Psoas muscle (tissue), 8 donors: Measurements from ENCODE around the gene ASAH2. TPM values are rescaled to one million over a fixed set of nuclear protein-coding genes. Genes with fewer than 3 reads are reported as not detected.

Experiments used
- ATAC-seq, 4 donors: fragments of 200-7000 bp; cut with Tn5 transposase; one replicate each; pipeline ENCODE4 v1.9.1; 2020; ENCODE audit warnings: moderate library complexity in 3 of 4, mild to moderate bottlenecking in 2 of 4
- DNase-seq, 2 donors: peaks; one replicate each; pipeline ENCODE4 v3.0.0-alpha.2; 2020
- H3K27ac ChIP-seq: fragments of 200-600 bp; one replicate; pipeline ENCODE4 v1.8.0; 2022
- H3K27me3 ChIP-seq, 3 donors: fragments of 200-600 bp in 1 of 3; one replicate each; pipeline versions ENCODE4 v1.6.1 to v1.8.0; 2013 to 2022; ENCODE audit warnings: low read length in 2 of 3, mild to moderate bottlenecking in 2 of 3, moderate library complexity in 1 of 3; ENCODE audit not compliant: insufficient read depth in 3 of 3
- H3K36me3 ChIP-seq, 2 donors: fragments of 200-600 bp in 1 of 2; one replicate each; pipeline versions ENCODE4 v1.6.1 to v1.8.0; 2013 to 2022; ENCODE audit warnings: low read depth in 1 of 2, mild to moderate bottlenecking in 1 of 2, moderate library complexity in 1 of 2; ENCODE audit not compliant: insufficient read depth in 1 of 2
- H3K4me1 ChIP-seq: fragments of 200-600 bp; one replicate; pipeline ENCODE4 v1.8.0; 2022
- H3K4me3 ChIP-seq: fragments of 200-600 bp; one replicate; pipeline ENCODE4 v1.8.0; 2022; ENCODE audit warnings: mild to moderate bottlenecking
- H3K9me3 ChIP-seq: fragments of 200-600 bp; one replicate; pipeline ENCODE4 v1.8.0; 2022
- WGBS, 3 donors: extraction: QIAGEN DNeasy Blood & Tissue Kit; methylation state at CpG; one replicate each; pipeline versions ENCODE4 v1.1.6 to v1.1.7; 2013; 5-methylcytosine and 5-hydroxymethylcytosine counted together
- intact Hi-C, 2 donors: fragments of 100-400 bp; cut with DNase I; formaldehyde crosslinking; loops; one replicate each; pipeline versions ENCODE4 v1.11.0 to v1.14.2; 2022
- polyA plus RNA-seq, 3 donors: library from polyadenylated mRNA; stranded (reverse); fragments of 200-250 nt; gene quantifications; one replicate each; pipeline ENCODE4 v1.2.3, GENCODE V29; 2013
- total RNA-seq, 4 donors: library from RNA; stranded (reverse); fragmentation: NEBNext Ultra II Directional in 2 of 4; extraction: Animal tissue kit (Norgen Biotek cat#: 25700) in 2 of 4; gene quantifications; one replicate each; pipeline versions ENCODE4 v1.2.1 to v1.2.4, GENCODE V29; 2021 to 2023
- TF ChIP-seq, protein P1 (sequence below): fragments of 200-600 bp; IDR thresholded peaks from one replicate; pipeline ENCODE4 v1.8.0; 2022; ENCODE audit warnings: antibody characterized with exemption
- donor health status: healthy with polysubstance abuse.
- donor health status: DM: no; HTN: no; CAD: no; lungs with moderate emphysema.
- donor health status: Bipolar disorder and iron deficiency.
- donor health status: healthy.
- donor health status: DM: yes; HTN: yes; CAD: no.
- donor health status: DM: no; HTN: no; CAD: no.
- donor health status: DM: no; HTN: no; CAD: no.
- donor health status: DM: yes; HTN: yes; CAD: no.

Gene ASAH2
- total and polyA plus RNA-seq, 7 donors, result 0.08 to 3.6 (median 0.27) TPM

DNA sequence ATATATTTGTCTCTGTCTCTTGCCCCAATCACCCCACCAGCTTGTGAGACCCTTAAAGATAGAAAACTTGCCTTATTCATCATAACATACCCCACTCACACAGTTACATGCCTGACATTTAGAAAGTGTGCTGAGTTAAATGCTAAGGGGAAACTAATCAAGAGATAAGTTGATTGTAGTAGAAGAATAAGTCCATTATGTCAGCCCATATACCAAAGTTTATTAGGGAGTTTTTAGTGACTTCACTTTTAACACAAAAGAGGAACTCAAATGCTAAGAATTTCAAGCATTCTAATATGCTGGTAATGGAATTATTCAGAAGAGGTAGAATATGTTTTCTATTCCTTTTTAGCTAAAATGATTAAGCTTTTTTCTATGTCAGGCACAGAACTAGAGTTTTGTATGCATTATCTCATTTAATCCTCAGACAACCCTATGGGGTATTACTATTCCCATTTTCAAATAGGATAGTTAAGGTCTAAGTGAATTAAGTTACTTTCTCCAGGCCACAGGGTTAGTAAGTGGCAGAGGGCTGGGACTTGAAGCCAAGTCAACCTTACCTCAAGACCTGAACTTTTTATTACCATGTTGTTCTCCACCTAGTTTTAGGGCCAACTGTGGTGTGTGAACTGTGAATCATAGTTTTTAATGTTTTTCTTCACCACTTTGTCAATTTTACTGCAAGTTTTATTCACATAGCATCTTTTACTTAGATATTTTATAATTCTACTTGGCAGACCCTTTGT is 19.6 kb downstream of the ASAH2 start:
- H3K27ac ChIP-seq, result no peak overlapping the region
- peaks cover 0 to 6% (median 0%) of the 10 kb centered on the region in 3 donors for H3K27me3 ChIP-seq
- intact Hi-C loops, result no loop called here
- DNase-seq, result no peak
- TF ChIP-seq, protein P1, sequence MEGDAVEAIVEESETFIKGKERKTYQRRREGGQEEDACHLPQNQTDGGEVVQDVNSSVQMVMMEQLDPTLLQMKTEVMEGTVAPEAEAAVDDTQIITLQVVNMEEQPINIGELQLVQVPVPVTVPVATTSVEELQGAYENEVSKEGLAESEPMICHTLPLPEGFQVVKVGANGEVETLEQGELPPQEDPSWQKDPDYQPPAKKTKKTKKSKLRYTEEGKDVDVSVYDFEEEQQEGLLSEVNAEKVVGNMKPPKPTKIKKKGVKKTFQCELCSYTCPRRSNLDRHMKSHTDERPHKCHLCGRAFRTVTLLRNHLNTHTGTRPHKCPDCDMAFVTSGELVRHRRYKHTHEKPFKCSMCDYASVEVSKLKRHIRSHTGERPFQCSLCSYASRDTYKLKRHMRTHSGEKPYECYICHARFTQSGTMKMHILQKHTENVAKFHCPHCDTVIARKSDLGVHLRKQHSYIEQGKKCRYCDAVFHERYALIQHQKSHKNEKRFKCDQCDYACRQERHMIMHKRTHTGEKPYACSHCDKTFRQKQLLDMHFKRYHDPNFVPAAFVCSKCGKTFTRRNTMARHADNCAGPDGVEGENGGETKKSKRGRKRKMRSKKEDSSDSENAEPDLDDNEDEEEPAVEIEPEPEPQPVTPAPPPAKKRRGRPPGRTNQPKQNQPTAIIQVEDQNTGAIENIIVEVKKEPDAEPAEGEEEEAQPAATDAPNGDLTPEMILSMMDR, result no peak
- H3K4me3 ChIP-seq, result no peak overlapping the region
- ATAC-seq, result no peak
- H3K36me3 ChIP-seq, result no peaks in the 10 kb centered on the region
- H3K9me3 ChIP-seq, result no peaks in the 10 kb centered on the region
- H3K4me1 ChIP-seq, result no peaks in the 10 kb centered on the region

DNA sequence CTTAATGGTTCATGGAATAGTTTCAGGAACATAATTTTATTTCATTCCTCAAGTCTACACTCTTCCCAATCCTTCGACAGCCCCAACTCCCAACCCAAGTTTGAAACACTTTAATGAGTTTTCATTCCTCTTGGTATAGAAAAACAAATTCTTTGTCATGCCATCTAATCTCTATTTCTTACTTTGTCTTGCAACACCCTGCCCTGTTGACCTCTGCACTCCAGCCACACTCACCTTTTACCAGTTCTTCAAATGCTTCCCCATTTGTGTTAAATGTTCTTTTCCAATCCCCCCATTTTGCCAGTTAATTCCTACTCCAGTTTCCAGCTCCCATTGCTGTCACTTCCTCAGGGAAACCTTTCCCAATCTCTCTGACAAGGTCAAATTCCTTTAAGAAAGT is 21.9 kb downstream of the ASAH2 start:
- no peak for ATAC-seq
- intact Hi-C loops, result loop anchor here in 1 of 2 donors (5.0 kb wide), 1 partner anchor 637 kb away; no protein-coding TSS in a partner anchor
- Histone ChIP-seq H3K4me1 (no peaks in the 10 kb centered on the region), H3K4me3 (no peak overlapping the region), H3K27me3 (peaks cover 0 to 3% (median 0%) of the 10 kb centered on the region in 3 donors), H3K9me3 (no peaks in the 10 kb centered on the region), H3K27ac (no peak overlapping the region), H3K36me3 (no peaks in the 10 kb centered on the region)
- TF ChIP-seq, protein P1, result no peak
- no peak for DNase-seq
- 81 to 88% (median 82%) methylated on average over 1 of the region's 1 CpG for WGBS, 3 donors

DNA sequence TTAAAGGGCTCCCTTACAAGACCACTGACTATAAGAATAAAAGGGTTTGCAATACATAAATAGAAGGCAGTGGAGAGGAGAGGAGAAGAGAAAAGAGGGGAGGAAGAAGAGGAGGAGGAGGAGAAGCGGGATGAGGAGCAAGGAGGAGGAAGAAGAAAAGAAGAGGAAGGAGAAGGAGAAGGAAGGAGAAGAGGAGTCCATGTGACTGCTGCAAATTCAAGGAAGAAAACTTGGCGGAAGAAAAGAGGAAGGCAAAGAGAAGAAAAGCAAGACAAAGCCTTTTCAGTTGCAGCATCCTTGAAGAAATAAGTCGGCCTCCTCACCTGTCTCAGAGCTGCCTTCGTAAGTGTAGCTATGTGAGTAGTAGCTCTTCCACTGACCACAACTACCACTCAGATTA is 22.6 kb downstream of the ASAH2 start:
- H3K27me3 ChIP-seq, result peaks cover 0 to 3% (median 0%) of the 10 kb centered on the region in 3 donors
- intact Hi-C loops, result loop anchor here in 1 of 2 donors (5.0 kb wide), 1 partner anchor 636 kb away; no protein-coding TSS in a partner anchor
- H3K27ac ChIP-seq, result no peak overlapping the region
- no peak overlapping the region for H3K4me3 ChIP-seq
- H3K4me1 ChIP-seq, result no peaks in the 10 kb centered on the region
- no peaks in the 10 kb centered on the region for H3K9me3 ChIP-seq
- 47 to 80% (median 73%) methylated on average over 4 of the region's 4 CpGs for whole genome bisulfite sequencing, 3 donors
- DNase-seq, result no peak
- H3K36me3 ChIP-seq, result no peaks in the 10 kb centered on the region
- TF ChIP-seq, protein P1, result no peak
- no peak for ATAC-seq

DNA sequence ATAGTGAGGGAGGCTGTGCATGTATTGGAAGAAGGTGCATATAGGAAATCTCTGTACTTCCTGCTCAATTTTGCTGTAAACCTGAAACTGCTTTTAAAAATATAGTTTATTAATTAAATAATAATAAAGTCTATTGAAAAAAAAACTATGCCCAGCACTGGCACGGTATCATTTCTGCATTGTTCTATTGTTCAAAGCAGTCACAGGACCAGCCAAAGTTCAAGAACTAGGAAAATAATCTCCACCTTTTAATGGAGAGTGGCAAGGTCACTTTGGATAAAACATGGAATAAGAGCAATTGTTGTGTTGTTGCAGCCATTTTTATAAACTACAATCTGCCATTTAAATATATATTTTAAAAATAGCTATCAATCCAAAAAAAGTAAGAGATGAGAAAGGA is 24.7 kb downstream of the ASAH2 start:
- H3K4me1 ChIP-seq, result no peaks in the 10 kb centered on the region
- no peaks in the 10 kb centered on the region for H3K36me3 ChIP-seq
- TF ChIP-seq, protein P1, result no peak
- ATAC-seq, result no peak
- no peak overlapping the region for H3K4me3 ChIP-seq
- H3K9me3 ChIP-seq, result no peaks in the 10 kb centered on the region
- intact Hi-C loops, result loop anchor here in 1 of 2 donors (5.0 kb wide), 1 partner anchor 634 kb away; no protein-coding TSS in a partner anchor
- DNase-seq, result no peak
- H3K27me3 ChIP-seq, result peaks cover 0 to 3% (median 0%) of the 10 kb centered on the region in 3 donors
- no peak overlapping the region for H3K27ac ChIP-seq
- WGBS, 3 donors, result 74 to 85% (median 77%) methylated on average over 1 of the region's 1 CpG
